GM23248 (cell line): ENCODE data around the gene LRRC51.

Experiments used
- EZH2 ChIP-seq: fragments of 200-600 bp; sonication (generic); IDR thresholded peaks from 2 replicates; pipeline ENCODE4 v1.6.1; 2018; ENCODE audit warnings: antibody characterized with exemption, mild to moderate bottlenecking; ENCODE audit not compliant: insufficient read depth, poor library complexity, severe bottlenecking
- EZH2phosphoT487 ChIP-seq: fragments of 200-600 bp; sonication (generic); IDR thresholded peaks from 2 replicates; pipeline ENCODE4 v1.6.1; 2018; ENCODE audit warnings: antibody characterized with exemption, moderate library complexity, mild to moderate bottlenecking, low read depth; ENCODE audit not compliant: insufficient read depth

DNA sequence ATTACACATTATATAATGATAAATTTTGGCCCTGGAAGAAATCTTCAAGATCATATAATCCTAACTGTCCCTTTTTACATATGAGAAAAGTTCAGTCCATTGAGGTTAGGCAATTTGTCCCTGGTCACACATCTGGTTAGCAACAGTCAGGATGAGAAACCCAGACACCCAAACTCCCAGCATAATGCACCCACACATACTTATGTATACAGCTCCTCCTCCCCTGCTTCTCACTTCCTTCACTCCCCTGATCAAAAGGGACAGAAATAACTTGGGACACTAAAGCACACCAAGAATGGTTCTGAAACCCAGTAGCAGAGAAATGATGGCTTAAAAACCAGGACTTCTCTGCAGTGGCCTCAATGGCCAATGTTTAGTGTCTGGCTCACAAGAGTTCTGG is 11.4 kb upstream of the LRRC51 start:
- TF ChIP-seq EZH2 (no peak), EZH2phosphoT487 (no peak)
